Stomach (tissue), 19 donors: ENCODE results near the gene CIAO2A. TPM values are rescaled to one million over a fixed set of nuclear protein-coding genes. Genes with fewer than 3 reads are reported as not detected.

Experiments
- DNase-seq, 2 donors: peaks; one replicate each; pipeline versions ENCODE4 v3.0.0 to v3.0.0-alpha.2; 2013 to 2019
- H3K27ac ChIP-seq, 5 donors: fragments of 200-600 bp in 4 of 5; sonication (generic) in 4 of 5; one replicate each; pipeline ENCODE4 v1.5.1; 2013 to 2019; ENCODE audit warnings: mild to moderate bottlenecking in 1 of 5, moderate library complexity in 1 of 5
- H3K27me3 ChIP-seq, 3 donors: fragments of 200-600 bp; sonication (generic); one replicate each; pipeline ENCODE4 v1.5.1; 2017 to 2019; ENCODE audit warnings: mixed run types in 1 of 3
- H3K36me3 ChIP-seq, 4 donors: fragments of 200-600 bp; sonication (generic); 1 replicate in 3 of 4; 2 replicates in 1 of 4; pipeline ENCODE4 v1.5.1; 2016 to 2019
- H3K4me1 ChIP-seq, 4 donors: fragments of 200-600 bp; sonication (generic); one replicate each; pipeline ENCODE4 v1.5.1; 2016 to 2019
- H3K4me3 ChIP-seq, 4 donors: fragments of 200-600 bp; sonication (generic) in 3 of 4; one replicate each; pipeline ENCODE4 v1.5.1; 2016 to 2019; ENCODE audit warnings: mild to moderate bottlenecking in 1 of 4
- H3K9me3 ChIP-seq, 4 donors: fragments of 200-600 bp; sonication (generic); one replicate each; pipeline ENCODE4 v1.5.1; 2016 to 2019
- CTCF ChIP-seq, 7 experiments: fragments of 450-650 bp in 4 of 7; fragments of 200-600 bp in 3 of 7; sonication (generic) in 3 of 7; IDR thresholded peaks; one replicate each; pipeline ENCODE4 v1.5.1; 2016 to 2019; ENCODE audit warnings: antibody characterized with exemption in 7 of 7, control low read depth in 2 of 7, mild to moderate bottlenecking in 1 of 7
- EP300 ChIP-seq: sonication (generic); formaldehyde crosslinking; IDR thresholded peaks from one replicate; pipeline ENCODE4 v1.6.1; 2017; ENCODE audit warnings: antibody characterized with exemption
- POLR2A ChIP-seq, 4 donors: fragments of 450-650 bp; IDR thresholded peaks; one replicate each; pipeline ENCODE4 v1.6.1; 2016; ENCODE audit warnings: antibody characterized with exemption in 4 of 4, control low read depth in 2 of 4, mild to moderate bottlenecking in 1 of 4, moderate library complexity in 1 of 4
- POLR2AphosphoS5 ChIP-seq, 3 donors: sonication (generic); formaldehyde crosslinking; IDR thresholded peaks; one replicate each; pipeline ENCODE4 v1.6.1; 2016; ENCODE audit warnings: antibody characterized with exemption in 3 of 3
- WGBS, 5 donors: extraction: QIAGEN DNeasy Blood & Tissue Kit in 3 of 5; methylation state at CpG; one replicate each; pipeline versions ENCODE4 v1.1.5 to v1.1.7; 2013 to 2018; 5-methylcytosine and 5-hydroxymethylcytosine counted together
- intact Hi-C: fragments of 100-400 bp; cut with DNase I; formaldehyde crosslinking; loops from one replicate; pipeline ENCODE4 v1.15.1; 2023; ENCODE audit warnings: low total_unique reads
- long read RNA-seq, 10 donors: transcript quantifications; one replicate each; lab custom pipeline, GENCODE V29; 2026
- polyA plus RNA-seq, 3 donors: library from polyadenylated mRNA; stranded (reverse); fragments of 200-250 nt; gene quantifications; one replicate each; pipeline ENCODE4 v1.2.3, GENCODE V29; 2013
- total RNA-seq, 5 donors: library from RNA; depleted of rRNA; stranded (reverse); fragments of >200 nt; gene quantifications; one replicate each; pipeline versions ENCODE4 v1.1.0 to v1.2.3, GENCODE V29; 2014 to 2016
- donor health status: healthy with polysubstance abuse.
- donor health status: Bipolar disorder and iron deficiency.
- donor health status: healthy.

CIAO2A gene
- total RNA-seq (100 to 1,000 TPM in 3 of 5 donors, 10 to 100 TPM in 2; 27.2 to 425 (median 107) TPM), polyA plus RNA-seq (100 to 1,000 TPM in 2 of 3 donors, 10 to 100 TPM in 1; 58.8 to 158 (median 155) TPM)
- long read RNA-seq, donor 1, transcript CIAO2A-201 (5 exons, 1,105 nt) = major isoform, 13 of 16 reads
- long read RNA-seq, donor 1, partial matches to known transcripts = 0 of 16 reads
- long read RNA-seq, donor 1, other reads (novel, unspliced or antisense) = 0 of 16 reads
- long read RNA-seq, donor 2, transcript CIAO2A-201 (5 exons, 1,105 nt) = major isoform, 19 of 22 reads
- long read RNA-seq, donor 2, partial matches to known transcripts = 0 of 22 reads
- long read RNA-seq, donor 2, other reads (novel, unspliced or antisense) = 0 of 22 reads
- long read RNA-seq, donor 3, transcript CIAO2A-201 (5 exons, 1,105 nt) = major isoform, 16 of 22 reads
- long read RNA-seq, donor 3, transcript CIAO2A-202 (4 exons, 826 nt) = minor isoform, 5 of 22 reads
- long read RNA-seq, donor 3, partial matches to known transcripts = 0 of 22 reads
- long read RNA-seq, donor 3, other reads (novel, unspliced or antisense) = 0 of 22 reads
- long read RNA-seq, donor 4, transcript CIAO2A-201 (5 exons, 1,105 nt) = major isoform, 5 of 5 reads
- long read RNA-seq, donor 4, partial matches to known transcripts = 0 of 5 reads
- long read RNA-seq, donor 4, other reads (novel, unspliced or antisense) = 0 of 5 reads
- long read RNA-seq, donor 5, transcript CIAO2A-201 (5 exons, 1,105 nt) = major isoform, 36 of 41 reads
- long read RNA-seq, donor 5, partial matches to known transcripts = 0 of 41 reads
- long read RNA-seq, donor 5, other reads (novel, unspliced or antisense) = 0 of 41 reads
- long read RNA-seq, donor 6, transcript CIAO2A-201 (5 exons, 1,105 nt) = major isoform, 66 of 103 reads
- long read RNA-seq, donor 6, transcript CIAO2A-202 (4 exons, 826 nt) = minor isoform, 12 of 103 reads
- long read RNA-seq, donor 6, partial matches to known transcripts = 24 of 103 reads
- long read RNA-seq, donor 6, other reads (novel, unspliced or antisense) = 0 of 103 reads
- long read RNA-seq, donor 7, transcript CIAO2A-201 (5 exons, 1,105 nt) = major isoform, 24 of 27 reads
- long read RNA-seq, donor 7, partial matches to known transcripts = 0 of 27 reads
- long read RNA-seq, donor 7, other reads (novel, unspliced or antisense) = 0 of 27 reads
- long read RNA-seq, donor 8, transcript CIAO2A-202 (4 exons, 826 nt) = minor isoform, 9 of 41 reads
- long read RNA-seq, donor 8, transcript CIAO2A-201 (5 exons, 1,105 nt) = major isoform, 31 of 41 reads
- long read RNA-seq, donor 8, partial matches to known transcripts = 0 of 41 reads
- long read RNA-seq, donor 8, other reads (novel, unspliced or antisense) = 0 of 41 reads
- long read RNA-seq, donor 9, transcript CIAO2A-202 (4 exons, 826 nt) = minor isoform, 6 of 37 reads
- long read RNA-seq, donor 9, transcript CIAO2A-201 (5 exons, 1,105 nt) = major isoform, 30 of 37 reads
- long read RNA-seq, donor 9, partial matches to known transcripts = 0 of 37 reads
- long read RNA-seq, donor 9, other reads (novel, unspliced or antisense) = 0 of 37 reads
- long read RNA-seq, donor 10, transcript CIAO2A-201 (5 exons, 1,105 nt) = major isoform, 14 of 21 reads
- long read RNA-seq, donor 10, transcript CIAO2A-202 (4 exons, 826 nt) = minor isoform, 7 of 21 reads
- long read RNA-seq, donor 10, partial matches to known transcripts = 0 of 21 reads
- long read RNA-seq, donor 10, other reads (novel, unspliced or antisense) = 0 of 21 reads

- peaks cover 0 to 13% (median 9%) of the 10 kb centered on the region in 4 donors for H3K36me3 ChIP-seq
- 0 to 1% (median 0%) methylated on average over 41 of the region's 41 CpGs for WGBS, 5 donors
- DNase-seq = peak; percentile 95 to 99
- no peaks in the 10 kb centered on the region for H3K9me3 ChIP-seq
- H3K27me3 ChIP-seq = no peaks in the 10 kb centered on the region
- TF ChIP-seq EP300 = no peak
- no peak for TF ChIP-seq POLR2A (IDR thresholded peaks at IDR 0.05)
- TF ChIP-seq CTCF (IDR thresholded peaks at IDR 0.05) = no peak
- TF ChIP-seq POLR2AphosphoS5 (IDR thresholded peaks at IDR 0.05) = peak; percentile 70 to 89 (median 82)
- intact Hi-C loops = loop anchor here (10.0 kb wide), 1 partner anchor 61 kb away; the partner anchor contains the start of gene SNX22
- H3K4me3 ChIP-seq = peak within 1 kb of the TSS; percentile 63 to 88 (median 80)
- H3K27ac ChIP-seq = peak within 1 kb of the TSS; percentile 79 to 95 (median 92)
- peaks cover 34 to 84% (median 63%) of the 10 kb centered on the region in 4 donors for H3K4me1 ChIP-seq
Measured at GRCh38 chr15:64093627-64094417, at the start of gene CIAO2A. Gene CIAO2A, minus strand, starts transcription at chr15:64093838. Its CDS starts 70 bp downstream, at chr15:64093768.

GRCh38 chr15:64143276-64143675 lies 49.6 kb upstream of the CIAO2A start:
- intact Hi-C loops = no loop called here
- Histone ChIP-seq H3K4me3 (no peak overlapping the region), H3K36me3 (peaks cover 22 to 69% (median 67%) of the 10 kb centered on the region in 4 donors), H3K9me3 (no peaks in the 10 kb centered on the region), H3K27ac (no peak overlapping the region), H3K4me1 (no peaks in the 10 kb centered on the region), H3K27me3 (no peaks in the 10 kb centered on the region)
- no peak for TF ChIP-seq EP300
- TF ChIP-seq POLR2A (IDR thresholded peaks at IDR 0.05) = no peak
- no peak for TF ChIP-seq CTCF (IDR thresholded peaks at IDR 0.05)
- TF ChIP-seq POLR2AphosphoS5 (IDR thresholded peaks at IDR 0.05) = no peak
- DNase-seq = no peak
- 70 to 88% (median 77%) methylated on average over 6 of the region's 6 CpGs for WGBS, 5 donors

- H3K36me3 ChIP-seq = peaks cover 36 to 83% (median 80%) of the 10 kb centered on the region in 4 donors
- H3K9me3 ChIP-seq = no peaks in the 10 kb centered on the region
- 95 to 98% (median 97%) methylated on average over 8 of the region's 8 CpGs for WGBS, 5 donors
- no peak for DNase-seq
- H3K27me3 ChIP-seq = no peaks in the 10 kb centered on the region
- H3K4me1 ChIP-seq = no peaks in the 10 kb centered on the region
- H3K27ac ChIP-seq = no peak overlapping the region
- no peak overlapping the region for H3K4me3 ChIP-seq
- intact Hi-C loops = no loop called here
- no peak for TF ChIP-seq POLR2AphosphoS5 (IDR thresholded peaks at IDR 0.05)
- TF ChIP-seq CTCF (IDR thresholded peaks at IDR 0.05) = no peak
- TF ChIP-seq EP300 = no peak
- TF ChIP-seq POLR2A (IDR thresholded peaks at IDR 0.05) = no peak
Measured at GRCh38 chr15:64141798-64142512, 48.3 kb upstream of the CIAO2A start.
